Measurements from ENCODE around the gene TTC39B.
"Not testable (repeated sequence)": the region's sequence is repeated elsewhere in the genome, so short reads cannot be mapped to it uniquely, and the experiment has no call there.

TTC39B gene

DNA sequence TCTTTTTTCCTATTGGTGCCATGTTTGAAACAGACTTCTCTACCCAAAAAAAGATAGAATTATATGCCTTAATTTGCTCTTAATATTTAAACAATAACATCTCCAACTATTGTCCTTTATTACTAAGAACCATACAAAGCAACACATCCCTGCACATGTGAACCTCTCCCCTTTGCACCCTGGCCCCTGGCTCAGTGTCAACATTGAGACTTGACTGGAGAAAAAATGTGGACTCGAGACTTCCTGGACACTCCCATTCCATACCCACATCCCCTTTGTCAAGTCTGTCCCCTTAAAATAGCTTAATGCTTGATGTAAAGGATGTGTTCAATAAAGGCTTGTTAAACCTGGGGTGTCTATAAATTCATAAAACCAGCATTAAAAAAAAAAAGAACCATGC lies 53.2 kb downstream of the TTC39B start:
- no peak for DNase-seq
- H3K4me3 Mint-ChIP-seq, result no peak overlapping the region
- H3K4me1 Mint-ChIP-seq, result peaks cover 5% of the 10 kb centered on the region
- no peak for ATAC-seq
- no peak overlapping the region for H3K27ac Mint-ChIP-seq
- H3K27me3 Mint-ChIP-seq, result no peaks in the 10 kb centered on the region
- H3K9me3 Mint-ChIP-seq, result peaks cover 5 to 7% of the 10 kb centered on the region in 2 donors

GRCh38 chr9:15253197-15253596 lies 53.8 kb downstream of the TTC39B start:
- H3K27ac Mint-ChIP-seq, result no peak overlapping the region
- no peak overlapping the region for H3K4me3 Mint-ChIP-seq
- peaks cover 5 to 7% of the 10 kb centered on the region in 2 donors for H3K9me3 Mint-ChIP-seq
- ATAC-seq, result no peak
- H3K27me3 Mint-ChIP-seq, result no peaks in the 10 kb centered on the region
- H3K4me1 Mint-ChIP-seq, result peaks cover 5% of the 10 kb centered on the region
- DNase-seq, result no peak

GRCh38 chr9:15249981-15250380 lies 57.0 kb downstream of the TTC39B start:
- Mint-ChIP-seq H3K4me1 (peaks cover 24% of the 10 kb centered on the region), H3K27me3 (no peaks in the 10 kb centered on the region), H3K9me3 (no peaks in the 10 kb centered on the region), H3K4me3 (no peak overlapping the region), H3K27ac (no peak overlapping the region)
- ATAC-seq, result no peak
- no peak for DNase-seq

DNA sequence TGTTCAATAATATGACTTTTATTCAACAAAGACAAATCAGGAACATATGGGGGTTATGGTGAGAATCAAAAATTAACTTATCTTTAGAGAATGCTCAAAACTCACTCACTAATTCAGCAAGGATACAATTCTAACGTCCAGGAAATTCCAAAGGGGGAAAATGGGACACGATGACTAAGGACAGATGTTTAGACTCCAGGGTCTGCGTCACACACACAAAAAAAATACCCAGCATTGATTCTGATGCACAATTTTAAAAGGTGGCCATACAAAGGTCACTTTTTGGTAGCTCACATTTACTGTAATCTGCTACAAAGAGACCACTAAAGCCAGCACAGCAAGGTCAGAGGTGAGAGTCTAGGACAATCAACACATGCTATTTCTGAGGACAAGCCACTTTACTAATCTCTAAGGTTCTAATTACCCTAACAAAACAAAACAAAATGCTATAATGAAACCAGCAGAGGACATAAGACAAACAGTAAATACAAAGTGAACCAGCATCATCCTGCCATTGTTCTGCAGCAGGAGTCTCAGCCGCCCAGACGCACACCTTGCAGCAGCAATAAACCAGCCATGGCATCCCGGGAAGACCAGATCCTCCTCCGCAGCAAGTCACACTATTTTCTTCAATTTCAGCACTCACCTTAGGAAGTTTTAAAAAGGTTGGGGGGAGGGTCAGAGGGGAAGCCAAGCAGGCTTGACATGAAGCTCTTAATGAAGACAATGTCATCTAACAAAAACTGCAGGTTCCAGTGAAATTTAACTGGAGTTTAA lies 57.8 kb downstream of the TTC39B start:
- Mint-ChIP-seq H3K27ac (no peak overlapping the region), H3K4me1 (peaks cover 30% of the 10 kb centered on the region)

DNA sequence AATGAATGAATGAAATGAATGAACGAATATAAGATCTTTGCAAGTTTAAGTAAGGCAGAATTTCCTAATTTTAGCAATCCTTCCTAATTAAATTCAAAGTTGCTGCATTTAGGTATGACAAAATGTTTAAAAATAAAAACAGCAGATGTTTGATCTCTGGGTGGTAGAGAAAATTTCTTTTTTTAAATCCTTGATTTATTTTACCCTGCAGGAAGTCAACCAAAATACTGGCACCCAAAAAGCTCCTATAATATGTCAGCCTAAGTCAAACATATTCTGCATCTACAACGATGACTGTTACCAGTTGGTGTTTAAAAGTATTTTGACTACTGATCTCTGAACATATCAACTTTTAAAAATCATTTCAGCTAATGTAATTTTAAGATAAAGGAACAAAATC lies 58.4 kb downstream of the TTC39B start:
- ATAC-seq (no peak), DNase-seq (no peak)
- no peak overlapping the region for H3K4me3 Mint-ChIP-seq
- H3K27me3 Mint-ChIP-seq, result no peaks in the 10 kb centered on the region
- H3K9me3 Mint-ChIP-seq, result no peaks in the 10 kb centered on the region
- peaks cover 33% of the 10 kb centered on the region for H3K4me1 Mint-ChIP-seq
- H3K27ac Mint-ChIP-seq, result no peak overlapping the region

More for the DNA sequence above, 57.8 kb downstream of the TTC39B start:
- no peak for ATAC-seq
- Mint-ChIP-seq H3K4me3 (no peak overlapping the region), H3K9me3 (no peaks in the 10 kb centered on the region), H3K27me3 (no peaks in the 10 kb centered on the region)
- DNase-seq, result no peak

GRCh38 chr9:15248081-15248480 lies 58.9 kb downstream of the TTC39B start:
- ATAC-seq, result no peak
- Mint-ChIP-seq H3K27me3 (no peaks in the 10 kb centered on the region), H3K9me3 (no peaks in the 10 kb centered on the region), H3K4me1 (peaks cover 33% of the 10 kb centered on the region), H3K4me3 (no peak overlapping the region), H3K27ac (no peak overlapping the region)
- DNase-seq, result no peak

GRCh38 chr9:15246708-15247107 lies 60.3 kb downstream of the TTC39B start:
- H3K4me3 Mint-ChIP-seq, result no peak overlapping the region
- H3K9me3 Mint-ChIP-seq, result no peaks in the 10 kb centered on the region
- peaks cover 38% of the 10 kb centered on the region for H3K4me1 Mint-ChIP-seq
- DNase-seq (no peak), ATAC-seq (peak; percentile 59)
- no peaks in the 10 kb centered on the region for H3K27me3 Mint-ChIP-seq
- H3K27ac Mint-ChIP-seq, result no peak overlapping the region

GRCh38 chr9:15246243-15246642 lies 60.8 kb downstream of the TTC39B start:
- H3K4me3 Mint-ChIP-seq, result no peak overlapping the region
- DNase-seq, result no peak
- H3K4me1 Mint-ChIP-seq, result peaks cover 38% of the 10 kb centered on the region
- H3K9me3 Mint-ChIP-seq, result no peaks in the 10 kb centered on the region
- ATAC-seq, result peak; percentile 61
- no peaks in the 10 kb centered on the region for H3K27me3 Mint-ChIP-seq
- H3K27ac Mint-ChIP-seq, result peak overlapping the region in 1 of 2 donors; percentile 14

DNA sequence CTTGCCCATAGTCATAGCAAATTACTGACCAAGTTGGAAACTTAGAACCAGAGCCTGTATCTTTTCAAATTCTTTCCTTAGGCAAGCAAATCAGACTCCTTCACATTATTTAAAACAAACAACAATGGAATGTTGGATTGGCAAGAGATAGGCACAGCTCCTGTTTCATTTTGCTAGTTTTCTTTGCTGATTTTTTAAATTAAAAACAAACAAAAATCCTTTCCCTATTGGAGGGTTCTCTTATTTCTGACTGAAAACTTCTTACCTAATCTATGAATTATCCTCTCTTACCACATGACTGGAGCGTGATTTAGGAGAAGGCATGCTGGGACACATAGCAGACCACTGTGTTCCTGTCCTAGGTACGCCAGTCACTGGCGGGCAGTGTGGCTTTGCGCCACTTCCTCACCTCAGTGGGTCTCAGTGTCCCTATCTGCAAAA lies 63.0 kb downstream of the TTC39B start:
- ATAC-seq, result no peak
- H3K27ac Mint-ChIP-seq, result no peak overlapping the region
- no peak overlapping the region for H3K4me3 Mint-ChIP-seq
- peaks cover 38% of the 10 kb centered on the region for H3K4me1 Mint-ChIP-seq
- peaks cover 3 to 5% of the 10 kb centered on the region in 2 donors for H3K9me3 Mint-ChIP-seq
- DNase-seq, result no peak
- no peaks in the 10 kb centered on the region for H3K27me3 Mint-ChIP-seq

GRCh38 chr9:15243081-15243480 lies 63.9 kb downstream of the TTC39B start:
- no peak for DNase-seq
- ATAC-seq, result no peak
- Mint-ChIP-seq H3K27me3 (no peaks in the 10 kb centered on the region), H3K4me3 (no peak overlapping the region), H3K4me1 (peaks cover 38% of the 10 kb centered on the region), H3K27ac (no peak overlapping the region), H3K9me3 (peaks cover 13 to 15% of the 10 kb centered on the region in 2 donors)

DNA sequence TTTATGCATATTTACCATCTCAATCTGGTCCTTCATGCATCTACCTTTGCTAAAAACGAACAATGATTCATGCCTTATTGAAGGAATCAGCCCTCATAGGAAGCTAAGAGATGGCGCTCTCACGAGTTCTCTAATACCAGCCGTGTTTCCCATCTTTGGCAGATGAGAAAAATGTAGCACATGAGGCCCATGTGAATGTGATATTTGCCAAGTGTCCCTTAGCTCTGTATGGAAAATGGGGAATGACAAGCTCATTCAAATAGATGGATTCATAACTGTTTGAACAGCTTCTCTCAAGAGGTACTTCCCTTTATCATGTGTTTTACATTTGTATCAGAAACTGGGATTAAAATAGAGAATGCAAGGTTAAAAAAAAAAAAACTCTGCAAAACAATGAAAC lies 66.1 kb downstream of the TTC39B start:
- DNase-seq (no peak), ATAC-seq (no peak)
- Mint-ChIP-seq H3K9me3 (peaks cover 32 to 34% of the 10 kb centered on the region in 2 donors), H3K4me1 (peaks cover 37% of the 10 kb centered on the region), H3K27ac (no peak overlapping the region), H3K4me3 (no peak overlapping the region), H3K27me3 (no peaks in the 10 kb centered on the region)

- peaks cover 32 to 43% of the 10 kb centered on the region in 2 donors for H3K9me3 Mint-ChIP-seq
- peaks cover 29% of the 10 kb centered on the region for H3K4me1 Mint-ChIP-seq
- no peaks in the 10 kb centered on the region for H3K27me3 Mint-ChIP-seq
- ATAC-seq (no peak), DNase-seq (no peak)
- no peak overlapping the region for H3K27ac Mint-ChIP-seq
- H3K4me3 Mint-ChIP-seq, result no peak overlapping the region
These were observed 67.2 kb downstream of the TTC39B start for GRCh38 chr9:15239816-15240215.

DNA sequence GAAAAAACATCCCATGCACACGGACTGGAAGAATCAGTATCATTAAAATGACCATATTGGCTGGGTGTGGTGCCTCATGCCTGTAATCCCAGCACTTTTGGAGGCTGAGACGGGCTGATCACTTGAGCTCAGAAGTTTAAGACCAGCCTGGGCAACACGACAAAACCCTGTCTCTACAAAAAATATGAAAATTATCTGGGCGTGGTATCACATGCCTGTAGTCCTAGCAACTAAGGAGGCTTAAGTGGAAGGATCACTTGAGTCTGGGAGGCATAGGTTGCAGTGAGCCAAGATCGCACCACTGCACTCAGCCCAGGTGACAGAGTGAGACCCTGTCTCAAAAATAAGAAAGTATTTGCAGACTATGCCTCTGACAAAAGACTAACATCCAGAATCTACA lies 68.4 kb downstream of the TTC39B start:
- DNase-seq (no peak), ATAC-seq (no peak)
- H3K9me3 Mint-ChIP-seq, result peaks cover 32 to 43% of the 10 kb centered on the region in 2 donors
- H3K4me3 Mint-ChIP-seq, result no peak overlapping the region
- peaks cover 20% of the 10 kb centered on the region for H3K4me1 Mint-ChIP-seq
- no peak overlapping the region for H3K27ac Mint-ChIP-seq
- H3K27me3 Mint-ChIP-seq, result no peaks in the 10 kb centered on the region

DNA sequence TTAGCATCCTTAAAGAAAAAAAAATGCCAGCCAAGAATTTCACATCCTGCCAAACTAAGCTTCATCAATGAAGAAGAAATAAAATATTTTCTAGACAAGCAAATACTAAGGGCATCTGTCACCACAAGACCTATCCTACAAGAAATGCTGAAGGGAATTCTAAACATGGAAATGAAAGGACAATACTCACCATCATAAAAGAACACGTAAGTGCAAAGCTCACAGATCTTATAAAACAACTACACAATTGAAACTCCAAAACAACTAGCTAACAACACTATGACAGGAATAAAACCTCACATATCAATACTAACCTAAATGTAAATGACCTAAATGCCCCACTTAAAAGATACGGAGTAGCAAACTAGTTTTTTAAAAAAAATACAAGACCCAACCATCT lies 71.4 kb downstream of the TTC39B start:
- H3K27ac Mint-ChIP-seq, result no peak overlapping the region
- H3K4me3 Mint-ChIP-seq, result no peak overlapping the region
- no peaks in the 10 kb centered on the region for H3K27me3 Mint-ChIP-seq
- DNase-seq (no peak), ATAC-seq (no peak)
- H3K9me3 Mint-ChIP-seq, result peaks cover 32 to 43% of the 10 kb centered on the region in 2 donors
- H3K4me1 Mint-ChIP-seq, result peaks cover 20% of the 10 kb centered on the region

DNA sequence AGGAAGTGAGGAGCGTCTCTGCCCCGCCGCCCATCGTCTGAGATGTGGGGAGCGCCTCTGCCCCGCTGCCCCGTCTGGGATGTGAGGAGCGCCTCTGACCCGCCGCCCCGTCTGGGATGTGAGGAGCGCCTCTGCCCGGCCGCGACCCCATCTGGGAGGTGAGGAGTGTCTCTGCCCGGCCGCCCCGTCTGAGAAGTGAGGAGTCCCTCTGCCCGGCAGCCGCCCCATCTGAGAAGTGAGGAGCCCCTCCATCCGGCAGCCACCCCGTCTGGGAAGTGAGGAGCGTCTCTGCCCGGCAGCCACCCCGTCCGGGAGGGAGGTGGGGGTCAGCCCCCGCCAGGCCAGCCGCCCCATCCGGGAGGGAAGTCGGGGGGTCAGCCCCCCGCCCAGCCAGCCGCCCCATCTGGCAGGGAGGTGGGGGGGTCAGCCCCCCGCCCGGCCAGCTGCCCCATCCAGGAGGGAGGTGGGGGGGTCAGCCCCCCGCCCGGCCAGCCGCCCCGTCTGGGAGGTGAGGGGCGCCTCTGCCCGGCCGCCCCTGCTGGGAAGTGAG lies 73.0 kb downstream of the TTC39B start:
- not testable (repeated sequence) for H3K4me3 Mint-ChIP-seq, H3K27ac Mint-ChIP-seq, ATAC-seq, H3K27me3 Mint-ChIP-seq, DNase-seq
- Mint-ChIP-seq H3K4me1 (peaks cover 29% of the 10 kb centered on the region), H3K9me3 (peaks cover 27 to 40% of the 10 kb centered on the region in 2 donors)

DNA sequence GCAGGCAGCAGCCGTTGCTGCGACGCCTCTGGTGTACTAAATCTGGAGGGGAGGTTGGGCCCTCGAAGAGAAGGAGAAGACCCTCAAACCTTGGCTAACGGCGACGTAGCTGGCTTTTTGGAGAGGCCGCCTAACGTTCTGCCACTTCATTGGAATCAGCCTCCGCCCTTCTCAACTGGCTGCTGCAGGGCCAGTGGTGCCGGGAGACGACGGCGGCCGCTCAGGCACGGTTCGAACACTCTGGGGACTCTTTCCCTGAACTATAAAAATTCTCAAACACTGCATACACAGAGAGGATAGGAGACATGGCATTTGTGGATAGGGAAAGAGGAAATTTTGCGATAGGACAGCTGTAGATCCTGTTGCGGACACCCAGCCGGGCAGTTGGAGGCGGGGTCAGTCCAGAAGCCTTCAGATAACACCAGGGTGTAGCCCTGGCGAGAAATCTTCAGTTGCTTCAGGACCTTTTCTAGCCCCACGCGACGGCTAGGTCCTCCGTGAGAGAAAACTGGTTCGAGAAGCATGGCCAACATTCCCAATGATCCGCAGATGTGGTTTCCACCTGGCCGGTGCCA lies 74.2 kb downstream of the TTC39B start:
- H3K27ac Mint-ChIP-seq, ATAC-seq, H3K4me3 Mint-ChIP-seq, H3K27me3 Mint-ChIP-seq, DNase-seq: not testable (repeated sequence)
- peaks cover 38% of the 10 kb centered on the region for H3K4me1 Mint-ChIP-seq
- peaks cover 14 to 28% of the 10 kb centered on the region in 2 donors for H3K9me3 Mint-ChIP-seq

Measured in stimulated activated naive CD8-positive, alpha-beta T cell treated with anti-CD3 and anti-CD28 coated beads, Interleukin-15, amount 100 ng/mL, for 72 hours (primary cell).